ENCODE results near the gene KCNK5. TPM values are rescaled to one million over a fixed set of nuclear protein-coding genes. Genes with fewer than 3 reads are reported as not detected.
A peak's percentile ranks its signal among the peaks of the same experiment; 100 is the strongest.

Gene KCNK5
- total and polyA plus RNA-seq, 9 of the 15 experiments (the other 6 are each of a cell fraction or from before 2014, with no cell fraction given) = 1.5 to 45.8 (median 25.8) TPM

DNA sequence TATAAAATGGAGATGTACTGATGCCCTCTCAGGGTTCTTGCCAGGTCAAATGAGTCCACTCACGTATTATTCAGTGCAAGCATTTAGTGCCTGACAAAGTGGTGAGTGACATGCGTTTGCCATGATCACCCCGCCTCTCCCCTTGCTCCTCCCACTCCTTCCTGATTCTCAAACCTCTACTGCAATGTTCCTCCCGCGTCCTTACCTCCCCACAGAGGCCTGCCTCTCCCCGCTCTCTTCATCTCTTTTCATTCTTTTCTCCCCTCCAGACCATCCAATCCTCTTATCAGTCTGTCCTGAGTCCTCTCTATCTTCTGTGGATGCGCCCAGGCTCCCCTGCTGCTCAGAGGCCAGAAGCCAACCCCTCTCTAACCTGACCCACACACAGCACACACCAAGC lies 40.7 kb downstream of the KCNK5 start (continued):
- TF ChIP-seq ATF2 (CRISPR knock-in tag; IDR thresholded peaks at IDR 0.05) (no peak), ILK (tag; IDR thresholded peaks at IDR 0.05; ENCODE audit: borderline replicate concordance, low read depth) (no peak), ZNF77 (CRISPR knock-in tag; IDR thresholded peaks at IDR 0.05) (no peak), GATA2 (CRISPR knock-in tag; IDR thresholded peaks at IDR 0.05) (0 out of 2 replicates have a peak, but pooled peaks have one; percentile 9), EGR1 (conservative IDR thresholded peaks at IDR 0.05) (0 out of 2 replicates have a peak, but pooled peaks have one; percentile 22), RNF219 (CRISPR knock-in tag; IDR thresholded peaks at IDR 0.05) (no peak), KLF1 (tag; IDR thresholded peaks at IDR 0.05) (no peak), SRSF7 (optimal IDR thresholded peaks at IDR 0.05; ENCODE audit: low read depth, low read length) (no peak), CUX1 (CRISPR knock-in tag; IDR thresholded peaks at IDR 0.05) (no peak), ZNF212 (CRISPR knock-in tag; IDR thresholded peaks at IDR 0.05) (no peak), ESRRA (IDR thresholded peaks at IDR 0.05; ENCODE audit: borderline replicate concordance, low read depth) (no peak), POLR2B (IDR thresholded peaks at IDR 0.05; ENCODE audit: low read depth, partially characterized antibody) (peak; percentile 61), NEUROD1 (IDR thresholded peaks at IDR 0.05; ENCODE audit: borderline replicate concordance, low read depth, low read length, partially characterized antibody) (no peak), RB1 (IDR thresholded peaks at IDR 0.05; ENCODE audit: low read depth) (no peak), BMI1 (IDR thresholded peaks at IDR 0.05; ENCODE audit: low read length) (no peak), E2F5 (CRISPR knock-in tag; IDR thresholded peaks at IDR 0.05) (no peak), ZNF507 (tag; conservative IDR thresholded peaks at IDR 0.05) (no peak), OTX1 (CRISPR knock-in tag; IDR thresholded peaks at IDR 0.05) (peak; percentile 81), PKNOX1 (IDR thresholded peaks at IDR 0.05) (peak; percentile 96)
